Activated CD4-positive, alpha-beta T cell treated with anti-CD3 and anti-CD28 coated beads, Interleukin-2, amount 50 U/mL, for 1 hour (primary cell): ENCODE measurements around the gene DPP6.

ENCODE experiments used
- DNase-seq: peaks from one replicate; pipeline ENCODE4 v3.0.0-alpha.2; 2020

DPP6 gene

DNA sequence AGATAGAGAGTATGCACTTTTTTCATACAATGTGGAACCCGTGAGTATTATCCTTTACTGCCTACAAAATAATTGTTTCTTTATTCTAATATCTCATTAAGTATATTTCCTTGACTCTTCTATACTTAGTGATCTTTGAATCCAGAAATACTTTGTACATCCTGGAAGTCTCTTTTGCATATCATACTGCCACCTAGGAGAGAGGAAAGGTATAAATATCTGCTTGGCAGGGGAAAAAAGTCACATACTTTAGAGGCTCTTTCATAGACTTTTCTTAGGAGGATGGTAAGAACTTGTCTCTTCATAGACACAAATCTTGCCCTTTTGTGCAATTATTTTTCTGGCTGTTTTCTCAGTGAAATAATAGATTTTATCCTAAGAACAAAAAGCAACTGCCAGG lies 514.7 kb downstream of the DPP6 start:
- DNase-seq = no peak

DNA sequence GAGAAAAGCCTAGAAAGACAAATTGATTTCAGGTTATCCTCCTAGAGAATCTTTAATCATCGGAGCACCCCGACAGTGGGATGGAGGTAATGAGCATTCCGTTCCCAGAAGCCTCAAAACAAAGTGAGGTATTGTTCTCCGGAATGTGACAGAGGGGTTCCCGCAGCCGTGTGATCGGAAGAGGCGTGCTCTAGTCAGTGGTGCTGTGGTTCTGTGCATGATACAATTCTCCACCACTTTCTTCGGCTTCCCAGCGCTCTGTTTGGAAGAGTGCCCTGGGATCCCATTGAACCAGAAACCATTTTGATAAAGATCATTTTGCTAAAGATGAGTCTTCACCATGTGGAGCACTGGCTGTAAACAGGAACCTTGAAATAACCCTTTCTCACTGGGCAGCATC lies 516.1 kb downstream of the DPP6 start:
- DNase-seq = no peak

DNA sequence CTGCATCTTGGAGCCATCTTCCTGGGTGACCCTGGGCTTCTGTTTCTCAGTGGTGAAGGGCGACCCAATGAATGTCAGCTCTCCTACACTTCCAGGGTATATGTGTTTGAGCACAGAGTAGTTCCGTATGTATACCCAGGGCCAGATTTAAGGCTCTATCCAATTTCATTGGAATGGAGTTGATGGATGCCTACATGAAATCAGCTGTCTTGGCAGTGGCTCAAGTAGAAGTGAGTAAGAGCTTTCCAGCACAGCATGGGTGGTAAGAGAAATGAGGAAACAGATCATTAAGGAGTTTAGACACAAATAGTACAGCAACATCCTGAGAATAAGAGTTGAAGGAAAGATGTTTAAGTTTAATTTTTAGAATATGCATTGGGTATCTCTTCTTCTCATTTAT lies 517.7 kb downstream of the DPP6 start:
- no peak for DNase-seq

DNA sequence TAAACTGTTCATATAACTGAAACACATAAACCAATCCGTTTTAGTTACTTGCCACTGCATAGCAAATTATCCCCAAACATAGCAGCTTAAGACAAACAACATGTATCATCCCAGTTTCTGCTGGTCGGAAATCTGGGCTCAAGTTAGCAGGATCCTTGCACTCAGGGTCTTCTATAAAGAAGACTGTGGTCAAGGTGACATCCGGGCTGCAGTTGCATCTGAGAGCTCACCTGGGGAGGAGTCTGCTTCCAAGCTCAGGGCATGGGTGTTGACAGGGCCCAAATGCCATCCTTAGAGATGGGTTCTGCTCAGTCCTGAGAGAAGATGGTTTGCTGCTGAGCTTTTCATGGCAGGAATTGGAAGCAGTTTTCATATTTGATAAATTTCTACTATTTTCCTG lies 519.6 kb downstream of the DPP6 start:
- DNase-seq = no peak

DNA sequence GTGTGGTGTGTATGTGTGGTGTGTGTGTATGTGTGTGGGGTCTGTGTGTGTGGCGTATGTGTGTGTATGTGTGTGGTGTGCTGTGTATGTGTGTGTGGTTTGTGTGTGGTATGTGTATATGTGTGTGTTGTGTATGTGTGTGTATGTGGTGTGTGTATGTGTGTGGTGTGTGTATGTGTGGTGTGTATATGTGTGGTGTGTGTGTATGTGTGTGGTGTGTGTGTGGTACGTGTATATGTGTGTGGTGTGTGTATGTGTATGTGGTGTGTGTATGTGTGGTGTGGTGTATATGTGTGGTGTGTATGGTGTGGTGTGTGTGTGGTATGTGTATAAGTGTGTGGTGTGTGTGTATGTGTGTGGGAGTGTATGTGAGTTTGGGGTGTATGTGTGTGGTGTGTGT lies 522.0 kb downstream of the DPP6 start:
- DNase-seq = no peak

DNA sequence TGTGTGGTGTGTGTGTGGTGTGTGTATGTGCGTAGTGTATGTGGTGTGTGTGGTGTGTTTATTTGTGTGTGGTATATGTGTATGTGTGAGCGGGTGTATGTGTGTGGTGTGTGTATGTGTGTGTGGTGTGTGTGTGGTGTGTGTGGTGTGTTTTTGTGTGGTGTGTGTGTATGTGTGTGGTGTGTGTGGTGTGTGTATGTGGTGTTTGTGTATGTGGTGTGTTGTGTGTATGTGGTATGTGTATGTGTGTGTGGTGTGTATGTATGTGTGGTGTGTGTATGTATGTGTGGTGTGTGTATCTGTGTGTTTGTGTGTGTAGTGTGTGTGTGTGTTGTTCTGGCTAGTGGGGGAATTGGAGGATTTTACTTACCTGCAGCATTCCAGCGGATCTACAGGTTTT lies 523.3 kb downstream of the DPP6 start:
- no peak for DNase-seq

DNA sequence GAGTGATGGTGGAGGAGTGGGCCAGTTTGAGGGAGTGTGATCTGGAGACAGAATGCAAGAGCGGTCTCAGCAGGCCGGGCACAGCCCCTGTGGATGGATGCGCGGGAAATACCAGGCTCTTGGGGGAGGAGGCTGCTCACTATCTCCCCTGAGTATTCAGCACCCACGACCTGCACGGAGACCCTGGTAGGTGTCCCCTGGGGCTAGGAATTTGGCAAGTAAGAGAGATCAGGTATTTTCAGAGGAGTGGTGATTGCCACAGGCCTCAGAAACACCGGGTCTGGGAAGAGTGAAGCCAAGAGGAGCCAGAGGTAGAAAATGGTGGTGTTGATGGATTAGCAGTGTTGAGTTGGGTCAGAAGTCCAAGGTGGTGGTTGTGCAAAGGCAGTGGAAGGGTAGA lies 524.4 kb downstream of the DPP6 start:
- no peak for DNase-seq

DNA sequence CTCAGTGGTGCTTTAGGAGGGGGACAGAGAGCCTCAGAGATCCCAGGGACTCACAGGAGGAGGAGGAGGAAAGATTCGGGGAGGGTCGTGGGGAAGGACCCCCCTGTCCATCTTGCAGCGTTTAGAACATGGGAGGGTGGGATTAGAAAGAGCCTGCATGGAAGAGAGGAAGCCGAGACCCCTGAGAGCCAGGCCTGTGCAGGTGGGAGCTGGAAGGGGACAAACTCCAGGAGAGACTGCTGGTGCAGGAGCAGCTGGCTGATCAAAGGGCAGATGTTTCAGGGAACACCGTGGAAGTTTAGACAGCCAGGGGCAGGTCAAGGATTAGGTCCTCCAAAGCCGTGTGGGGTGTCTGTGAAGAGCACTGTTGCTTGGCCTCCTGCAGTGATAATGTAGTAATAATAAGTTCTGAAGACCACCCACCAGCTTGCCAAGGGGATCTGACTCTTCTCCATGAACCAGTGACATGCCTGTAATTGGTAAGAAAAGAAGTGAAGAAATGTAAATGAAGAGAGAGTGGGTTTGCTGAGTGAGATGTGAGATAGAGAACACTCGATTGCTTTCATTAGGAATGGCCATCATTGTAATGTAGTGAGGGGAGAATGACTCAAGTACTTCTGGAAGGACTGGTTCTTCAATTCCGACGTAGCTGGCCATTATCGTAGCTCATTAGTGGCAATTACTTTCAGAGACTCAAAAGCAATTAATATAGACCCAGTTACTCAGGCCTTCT lies 525.1 kb downstream of the DPP6 start:
- no peak for DNase-seq

DNA sequence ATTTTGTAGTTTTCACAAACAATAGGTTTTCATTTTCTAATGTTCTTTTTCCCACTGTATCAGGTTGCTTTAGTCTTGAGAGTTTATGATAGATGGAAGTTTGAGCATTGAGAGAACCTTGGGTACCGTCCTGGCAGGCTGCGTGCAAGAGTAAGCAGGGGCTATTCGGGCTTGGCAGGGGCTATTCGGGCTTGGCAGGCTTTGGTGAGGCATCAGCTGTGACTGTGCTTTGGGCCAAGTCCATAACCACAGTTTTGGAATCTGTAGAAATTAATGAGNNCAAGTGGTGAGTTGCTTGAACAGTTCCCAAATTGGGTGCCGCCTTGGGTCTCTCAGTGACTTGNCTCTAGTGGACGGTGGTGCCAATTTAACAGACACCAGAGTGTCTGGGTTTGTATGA lies 526.1 kb downstream of the DPP6 start:
- no peak for DNase-seq

DNA sequence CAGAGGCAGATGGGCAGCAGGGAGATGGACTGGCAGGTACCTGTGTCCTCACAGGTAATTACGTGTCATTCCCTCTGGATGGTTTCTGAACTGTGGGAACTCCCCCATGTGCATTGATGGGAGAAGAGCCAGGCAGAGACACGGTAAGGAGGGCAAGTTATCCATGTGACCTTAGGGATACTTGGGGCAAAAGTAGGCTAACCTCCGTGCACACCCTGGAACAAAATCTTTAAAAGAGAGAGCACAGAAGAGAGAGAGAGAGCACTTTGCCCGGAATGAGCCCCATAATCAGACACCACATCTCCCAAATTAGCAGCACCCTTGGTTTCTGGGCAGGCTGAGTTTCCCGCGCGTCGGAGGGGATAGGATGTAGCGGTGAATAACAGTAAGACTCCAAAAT lies 527.5 kb downstream of the DPP6 start:
- no peak for DNase-seq

DNA sequence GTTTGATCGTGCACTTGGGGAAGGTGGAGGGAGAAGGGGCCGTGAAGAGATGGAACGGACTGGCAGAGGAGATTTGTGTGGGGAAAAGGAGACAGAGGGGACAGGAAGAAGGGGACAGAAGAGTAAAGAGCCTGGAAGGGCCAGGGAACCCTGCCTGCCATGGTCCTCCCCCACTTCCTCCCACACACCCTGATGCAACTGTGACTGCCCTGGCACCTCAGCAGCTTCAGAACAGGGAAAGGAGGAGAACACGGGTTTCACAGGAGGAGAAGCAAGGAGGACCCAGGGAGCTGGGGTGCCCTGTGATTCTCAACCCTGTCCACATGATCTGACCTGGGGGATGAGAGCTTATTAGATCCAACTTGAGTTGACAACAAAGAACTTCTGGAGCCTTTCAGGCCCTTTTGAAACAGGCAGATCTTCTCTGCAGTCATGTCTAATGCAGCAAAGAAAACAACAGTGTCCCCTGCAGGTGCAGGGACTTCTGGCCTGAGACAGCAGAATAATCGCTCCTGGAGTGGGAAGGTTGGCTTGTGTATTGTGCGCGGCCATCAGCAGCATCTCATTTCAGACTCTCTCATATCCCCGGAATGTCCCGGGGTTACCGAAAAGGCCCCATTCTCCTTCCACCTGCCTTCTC lies 529.2 kb downstream of the DPP6 start:
- DNase-seq = no peak

DNA sequence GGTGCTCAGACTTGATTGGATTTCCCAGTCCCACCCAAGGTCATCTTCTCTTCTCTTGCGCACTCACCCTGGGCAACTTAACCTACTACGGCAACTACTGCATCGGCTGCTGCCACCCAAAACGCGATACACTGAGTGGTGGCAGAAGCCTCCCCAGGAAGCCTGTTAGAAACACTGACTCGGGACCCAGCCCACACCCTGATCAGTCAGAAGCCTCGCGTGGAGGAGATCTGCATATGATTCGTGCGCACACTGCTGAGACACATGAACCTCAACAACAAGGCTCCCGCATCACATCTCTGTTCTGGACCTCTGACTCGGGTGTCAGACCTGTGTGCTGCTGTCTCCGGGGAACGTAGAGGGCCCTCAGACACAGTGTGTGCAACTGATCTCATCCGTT lies 531.3 kb downstream of the DPP6 start:
- DNase-seq = no peak

DNA sequence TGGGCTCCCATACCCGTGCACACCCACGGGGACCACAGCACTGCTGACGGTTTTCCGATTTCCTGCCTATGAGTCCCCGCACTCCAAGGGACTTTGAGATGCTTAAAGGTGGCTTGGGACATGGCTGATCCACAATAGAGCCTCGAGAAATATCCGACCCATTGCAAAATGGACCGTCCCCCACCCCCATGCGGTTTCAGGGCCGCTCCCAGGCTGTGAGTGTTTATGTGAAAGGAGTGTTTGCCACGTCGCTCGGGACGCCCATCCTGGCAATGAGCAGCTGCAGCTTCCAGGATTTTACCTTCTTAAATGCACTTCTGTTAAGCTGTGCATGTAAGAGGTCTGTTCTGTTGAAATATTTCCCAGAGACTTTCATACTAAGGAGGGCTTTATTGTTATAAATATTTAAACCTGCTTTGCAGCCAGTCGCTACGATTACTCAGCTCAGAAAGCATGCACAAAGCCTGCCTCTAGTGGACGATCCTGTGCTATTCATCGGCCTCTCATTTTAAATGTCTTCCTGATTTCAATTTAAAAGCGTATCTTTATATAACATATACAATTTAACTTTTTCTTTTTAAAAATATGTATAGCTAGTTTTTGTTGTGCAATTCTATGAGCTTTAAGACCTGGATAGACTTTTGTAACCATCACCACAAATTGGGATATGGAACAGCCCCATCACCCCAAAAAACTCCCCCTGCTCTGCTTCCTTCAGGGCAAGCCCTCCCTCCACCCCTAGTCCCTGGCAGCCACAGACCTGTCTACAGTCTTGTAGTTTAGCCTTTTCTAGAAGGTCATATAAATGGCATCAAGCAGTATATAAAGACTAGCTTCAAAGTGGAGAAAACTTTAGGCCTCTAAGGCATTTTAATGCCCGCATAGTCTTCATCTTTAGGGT lies 532.4 kb downstream of the DPP6 start:
- no peak for DNase-seq

DNA sequence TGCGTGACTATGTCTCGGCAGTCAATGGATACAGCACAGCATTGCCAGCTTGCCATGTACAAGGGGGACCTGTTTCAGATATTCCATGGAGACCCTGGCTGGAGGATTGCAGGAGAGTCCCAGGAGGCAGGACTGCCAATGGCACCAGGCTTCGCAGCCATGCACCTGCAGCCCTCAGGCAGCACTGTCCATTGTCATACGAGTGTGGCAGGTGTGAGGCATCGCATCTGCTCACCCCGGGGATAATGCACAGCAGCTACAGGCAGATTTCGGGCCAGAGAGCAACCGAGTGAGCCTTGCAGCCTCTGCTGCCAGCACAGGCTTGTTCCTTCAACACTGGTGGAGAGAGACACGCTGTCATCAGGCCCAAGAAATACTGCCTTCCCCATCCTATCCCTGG lies 535.6 kb downstream of the DPP6 start:
- DNase-seq = no peak

DNA sequence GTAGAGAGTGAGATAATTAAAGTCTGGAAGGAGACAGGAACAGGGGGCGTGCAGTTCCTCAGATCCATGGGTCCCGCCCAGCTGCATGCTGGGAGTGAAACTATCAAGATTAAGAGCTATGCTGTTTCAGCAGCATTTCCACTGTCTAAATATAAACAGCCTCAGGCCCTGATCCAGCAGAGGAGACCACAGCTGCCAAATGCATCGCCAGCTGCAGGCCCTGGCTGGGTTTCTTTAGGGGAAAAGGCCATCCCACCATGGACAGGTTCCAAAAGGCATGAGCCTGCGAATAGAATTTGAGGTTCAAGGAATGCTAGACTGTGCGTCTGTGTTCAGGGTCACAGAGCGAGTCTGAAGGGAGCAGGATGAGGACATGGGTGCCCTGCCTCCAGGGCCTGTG lies 539.3 kb downstream of the DPP6 start:
- DNase-seq = no peak

DNA sequence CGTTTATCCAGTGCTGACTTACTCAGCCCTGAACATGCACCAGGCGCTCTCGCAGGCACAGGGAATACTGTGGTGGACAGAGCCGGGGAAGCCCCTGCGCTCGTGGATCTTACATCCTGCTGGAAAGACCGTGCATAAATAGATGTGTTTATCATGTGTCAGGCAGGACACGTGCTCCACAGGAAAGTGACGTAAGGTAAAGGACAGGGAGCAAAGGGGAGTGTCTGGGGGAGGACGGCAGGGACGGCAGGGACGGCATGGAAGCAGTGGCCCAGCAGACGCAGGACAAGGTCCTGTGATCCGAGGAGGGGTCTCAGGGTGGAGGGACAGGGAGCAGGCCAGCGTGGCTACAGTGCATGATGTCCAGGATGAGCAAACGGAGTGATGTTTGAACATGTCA lies 540.2 kb downstream of the DPP6 start:
- no peak for DNase-seq

DNA sequence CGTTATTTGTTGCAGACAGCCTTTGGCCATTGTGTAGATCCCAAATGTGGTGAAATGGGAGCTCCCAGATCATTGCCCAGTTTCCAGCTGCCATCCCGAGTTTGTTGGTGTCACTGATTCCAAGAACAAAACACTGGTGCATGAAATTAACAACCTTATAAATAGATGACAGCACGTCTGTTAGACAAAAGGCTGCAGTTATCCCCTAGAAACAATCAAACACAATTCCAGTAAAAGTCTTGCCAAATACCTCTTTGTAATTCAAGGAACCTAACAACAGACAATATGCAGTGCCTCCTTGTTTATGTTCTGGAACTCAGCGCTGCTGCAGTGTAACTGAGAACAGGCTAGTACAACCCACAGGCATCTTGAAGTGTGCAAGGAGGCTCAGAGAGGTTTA lies 546.2 kb downstream of the DPP6 start:
- no peak for DNase-seq

DNA sequence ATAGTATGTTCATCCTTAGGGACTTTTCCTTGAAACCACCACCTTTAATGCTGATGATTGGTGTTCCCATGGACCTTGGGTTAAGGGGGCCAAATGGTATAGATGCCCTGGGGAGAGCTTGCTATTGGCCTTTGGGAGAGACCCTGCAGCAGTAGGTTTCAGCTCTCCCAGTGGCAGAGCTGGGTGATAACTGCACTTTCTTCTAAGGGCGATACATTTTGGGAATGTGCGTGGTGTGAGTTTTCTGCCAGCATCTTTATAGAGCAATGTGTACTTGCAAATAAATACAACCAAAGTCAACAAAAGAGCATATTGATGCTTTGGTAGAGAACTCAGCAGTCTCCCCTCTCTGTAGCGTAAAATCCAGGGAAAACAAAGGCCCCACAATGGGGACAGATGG lies 546.7 kb downstream of the DPP6 start:
- DNase-seq = no peak

DNA sequence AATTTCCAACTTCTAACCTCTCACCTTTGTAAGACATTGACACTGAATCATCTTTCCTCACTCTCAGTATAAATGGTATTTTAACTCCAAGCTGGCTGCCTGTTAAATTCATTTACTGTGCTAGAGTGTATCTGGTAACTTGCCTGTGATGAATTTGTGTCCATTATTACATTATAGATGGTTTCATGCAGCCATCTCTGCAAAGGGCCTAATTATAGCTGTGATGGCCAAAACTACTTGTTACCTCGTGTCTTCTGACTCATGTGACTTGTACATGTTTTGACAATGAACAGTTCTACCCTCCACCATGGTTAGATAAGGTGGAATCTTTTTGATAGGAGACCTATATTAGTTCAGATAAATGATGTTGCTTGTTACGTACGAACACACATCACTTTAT lies 558.7 kb downstream of the DPP6 start:
- no peak for DNase-seq

DNA sequence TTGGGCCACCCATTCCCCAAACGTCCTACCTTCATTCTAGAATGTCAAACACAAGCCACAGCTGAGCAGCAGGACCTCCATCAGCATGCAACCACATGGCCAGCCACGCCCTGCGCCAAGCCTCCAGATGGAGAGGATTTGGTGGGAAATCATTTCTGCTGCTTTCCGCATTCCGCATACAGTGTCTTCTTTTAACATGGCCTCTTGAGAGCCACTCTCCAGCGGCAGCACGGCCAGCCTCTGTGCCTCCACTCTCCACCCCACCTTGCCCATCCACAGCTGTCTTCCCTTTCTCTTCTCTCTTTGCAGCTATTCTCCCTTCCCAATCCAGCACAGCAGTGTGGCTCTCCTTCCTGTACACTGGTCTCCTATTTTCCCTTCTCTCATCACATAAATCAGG lies 561.6 kb downstream of the DPP6 start:
- no peak for DNase-seq

DNA sequence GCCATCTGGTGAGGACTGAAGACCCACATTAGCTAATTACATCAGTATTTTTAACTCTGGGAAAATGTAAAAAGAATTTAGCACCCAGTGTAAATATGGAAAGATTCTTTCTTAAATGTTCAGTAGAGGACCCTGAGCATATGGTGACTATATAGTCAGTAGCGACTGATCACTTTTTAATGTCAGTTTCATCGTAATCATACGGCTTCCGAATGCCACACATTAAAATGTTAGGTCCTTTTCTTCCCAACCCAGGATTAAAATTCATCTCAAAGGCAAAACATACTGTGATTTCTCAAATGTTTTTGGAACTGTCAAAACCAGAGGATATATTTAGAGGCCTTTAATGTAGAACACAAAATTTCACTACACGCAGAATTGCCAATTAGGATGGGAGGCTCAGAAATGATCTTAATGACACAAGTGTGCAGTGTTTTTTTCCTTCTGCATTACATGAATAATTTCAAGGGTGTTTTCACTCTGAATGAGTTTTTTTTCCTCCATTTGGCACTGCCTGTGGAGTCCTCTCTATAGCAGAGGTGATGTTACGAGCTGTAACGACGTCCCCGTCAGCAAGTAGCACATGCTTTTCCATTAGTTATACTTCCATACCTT lies 568.0 kb downstream of the DPP6 start:
- DNase-seq = no peak

DNA sequence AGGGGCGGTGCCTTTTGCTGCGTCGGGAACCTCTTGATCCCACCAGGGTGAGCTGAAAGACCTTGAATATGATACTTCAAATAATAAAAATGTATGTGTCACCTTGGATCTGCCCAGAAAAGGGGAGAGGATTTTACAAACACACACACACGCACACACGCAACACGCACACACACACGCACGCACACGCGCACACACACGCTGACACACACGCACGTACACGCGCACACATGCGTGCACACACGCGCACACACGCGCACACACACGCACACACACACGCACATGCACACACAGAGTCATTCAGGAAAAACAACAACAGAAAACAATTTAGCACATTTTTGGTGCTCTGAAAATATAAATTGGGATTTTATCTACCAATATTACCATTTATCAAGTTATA lies 571.2 kb downstream of the DPP6 start:
- DNase-seq = no peak

DNA sequence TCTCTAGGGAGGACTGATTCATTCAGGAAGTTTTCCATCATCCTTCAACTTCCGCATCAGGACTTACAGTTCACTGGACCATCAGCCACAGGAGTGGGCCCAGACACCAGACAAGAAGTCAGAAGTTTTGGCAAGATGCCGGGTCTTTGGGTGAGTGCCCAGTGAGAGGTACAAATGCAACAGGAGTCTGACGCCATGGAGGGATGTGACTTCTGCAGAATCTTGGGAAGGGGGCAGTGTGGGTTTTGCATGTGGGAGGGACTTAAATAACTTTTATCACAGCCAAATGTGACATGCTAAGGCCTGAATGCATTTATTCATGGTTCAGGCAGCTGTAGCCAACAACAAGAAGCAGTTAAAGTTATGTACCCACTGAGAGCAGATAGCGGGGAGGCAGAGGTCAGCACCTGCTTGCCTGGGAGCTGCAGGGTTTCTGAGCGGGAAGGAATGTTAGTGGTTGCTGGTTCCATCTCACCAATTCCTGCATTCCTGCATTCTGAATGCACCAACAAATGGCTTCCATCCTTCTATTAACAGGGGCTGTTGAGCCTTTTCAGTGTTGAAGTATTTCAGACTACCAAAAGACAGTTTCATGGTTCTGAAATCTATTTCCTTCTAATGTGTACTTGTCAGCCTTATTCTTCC lies 575.6 kb downstream of the DPP6 start:
- no peak for DNase-seq
